SK-N-SH (cell line): ENCODE data around the gene SFI1. TPM values are rescaled to one million over a fixed set of nuclear protein-coding genes. Genes with fewer than 3 reads are reported as not detected.

Source experiments
- CTCF ChIA-PET: fragments of 300-600, 350-600 bp; formaldehyde crosslinking; extraction: SDS; loops from one replicate; lab custom pipeline; 2021; lab: Yijun Ruan, JAX
- POLR2A ChIA-PET: fragments of 350-600 bp; sonication (Branson Sonifier 250); formaldehyde crosslinking; extraction: SDS; loops from one replicate; lab custom pipeline; 2020; ENCODE audit warnings: antibody characterized with exemption, inconsistent platforms; lab: Yijun Ruan, JAX
- DNase-seq: peaks from one replicate; pipeline ENCODE4 v3.0.0; 2012
- H2AFZ ChIP-seq: fragments of 200-600 bp; sonication (generic); 2 replicates; pipeline ENCODE4 v1.8.1; 2016; ENCODE audit warnings: antibody characterized with exemption, mild to moderate bottlenecking, low read depth
- H3F3A ChIP-seq: fragments of 200-600 bp; sonication (generic); replicated peaks from 2 replicates; pipeline ENCODE3; 2016; ENCODE audit warnings: antibody characterized with exemption, mild to moderate bottlenecking; ENCODE audit not compliant: insufficient read depth
- H3K27ac ChIP-seq, 2 experiments: fragments of 200-500 bp in 1 of 2; fragments of 200-600 bp in 1 of 2; sonication (Bioruptor generic) in 1 of 2; sonication (generic), shearing (Covaris generic) in 1 of 2; 2 replicates each; pipeline versions ENCODE4 v1.5.1 to v1.6.1; 2014 to 2016; ENCODE audit warnings: low read depth in 2 of 2, inconsistent platforms in 1 of 2, low read length in 1 of 2, mild to moderate bottlenecking in 1 of 2, mixed read lengths in 1 of 2
- H3K27me3 ChIP-seq: fragments of 200-600 bp; sonication (generic), shearing (Covaris generic); 2 replicates; pipeline ENCODE4 v1.6.1; 2016; ENCODE audit warnings: mixed run types; ENCODE audit not compliant: insufficient read depth
- H3K36me3 ChIP-seq, 2 experiments: fragments of 200-500 bp in 1 of 2; fragments of 200-600 bp in 1 of 2; sonication (Bioruptor generic) in 1 of 2; sonication (generic) in 1 of 2; replicated peaks in 1 of 2; 2 replicates each; pipeline versions ENCODE3 to v1.5.1; 2014 to 2016; ENCODE audit warnings: low read length in 1 of 2, mild to moderate bottlenecking in 1 of 2; ENCODE audit not compliant: insufficient read depth in 2 of 2, control insufficient read depth in 1 of 2
- H3K4me1 ChIP-seq, 2 experiments: fragments of 200-500 bp in 1 of 2; fragments of 200-600 bp in 1 of 2; sonication (Bioruptor generic) in 1 of 2; sonication (generic), shearing (Covaris generic) in 1 of 2; 2 replicates each; pipeline versions ENCODE4 v1.5.1 to v1.6.1; 2014 to 2016; ENCODE audit warnings: low read depth in 1 of 2, low read length in 1 of 2, mixed run types in 1 of 2; ENCODE audit not compliant: insufficient read depth in 2 of 2, control insufficient read depth in 1 of 2
- H3K4me2 ChIP-seq: fragments of 200-600 bp; sonication (generic), shearing (Covaris generic); 2 replicates; pipeline ENCODE4 v1.6.1; 2017; ENCODE audit warnings: mixed run types
- H3K4me3 ChIP-seq, 2 experiments: fragments of 200-500 bp in 1 of 2; fragments of 200-600 bp in 1 of 2; sonication (Bioruptor generic) in 1 of 2; sonication (generic), shearing (Covaris generic) in 1 of 2; 2 replicates each; pipeline versions ENCODE4 v1.5.1 to v1.8.1; 2014 to 2016; ENCODE audit warnings: low read depth in 2 of 2, inconsistent platforms in 1 of 2, low read length in 1 of 2, mild to moderate bottlenecking in 1 of 2, mixed read lengths in 1 of 2, moderate library complexity in 1 of 2
- H3K79me2 ChIP-seq: fragments of 200-600 bp; sonication (generic); 2 replicates; pipeline ENCODE4 v1.8.1; 2017; ENCODE audit warnings: mild to moderate bottlenecking; ENCODE audit not compliant: insufficient read depth
- H3K9ac ChIP-seq: fragments of 200-600 bp; sonication (generic); 2 replicates; pipeline ENCODE4 v1.6.1; 2017; ENCODE audit warnings: mixed run types
- H3K9me2 ChIP-seq: fragments of 200-600 bp; sonication (generic); 2 replicates; pipeline ENCODE4 v1.6.1; 2017; ENCODE audit warnings: mixed run types
- H3K9me3 ChIP-seq: fragments of 200-600 bp; sonication (generic); 2 replicates; pipeline ENCODE4 v1.6.1; 2017; ENCODE audit warnings: mixed run types, mild to moderate bottlenecking, moderate library complexity
- H4K20me1 ChIP-seq: fragments of 200-600 bp; sonication (generic); 2 replicates; pipeline ENCODE4 v1.6.1; 2017; ENCODE audit warnings: mild to moderate bottlenecking, mixed run types; ENCODE audit not compliant: insufficient read depth
- CHD2 ChIP-seq: fragments of 150-350 bp; IDR thresholded peaks from 2 replicates; pipeline ENCODE4 v1.6.1; 2018; ENCODE audit warnings: low read length; ENCODE audit not compliant: partially characterized antibody
- ELF1 ChIP-seq: IDR thresholded peaks from 2 replicates; pipeline ENCODE4 v1.4.0; 2012
- EP300 ChIP-seq, 2 experiments: IDR thresholded peaks; 2 replicates each; pipeline versions ENCODE4 v1.4.0 to v1.6.1; 2012; ENCODE audit warnings: borderline replicate concordance in 1 of 2, low read depth in 1 of 2, low read length in 1 of 2
- FOSL2 ChIP-seq: IDR thresholded peaks from 2 replicates; pipeline ENCODE4 v1.4.0; 2012; ENCODE audit warnings: low read depth, mild to moderate bottlenecking, moderate library complexity, borderline replicate concordance
- FOXM1 ChIP-seq: IDR thresholded peaks from 2 replicates; pipeline ENCODE4 v1.4.0; 2012; ENCODE audit warnings: low read depth, mild to moderate bottlenecking
- GABPA ChIP-seq: IDR thresholded peaks from 2 replicates; pipeline ENCODE4 v1.4.0; 2012; ENCODE audit warnings: low read depth, mild to moderate bottlenecking
- GATA2 ChIP-seq: sonication (generic); formaldehyde crosslinking; IDR thresholded peaks from 2 replicates; pipeline ENCODE4 v1.5.0; 2020; ENCODE audit warnings: mild to moderate bottlenecking, missing genetic modification reagents
- IRF3 ChIP-seq: fragments of 150-350 bp; IDR thresholded peaks from 2 replicates; pipeline ENCODE4 v1.6.1; 2016; ENCODE audit warnings: mild to moderate bottlenecking, low read depth, low read length
- MXI1 ChIP-seq: IDR thresholded peaks from 2 replicates; pipeline ENCODE4 v1.6.1; 2012; ENCODE audit warnings: mild to moderate bottlenecking, low read depth, low read length, improper control_type of control experiment
- NFIC ChIP-seq: IDR thresholded peaks from 2 replicates; pipeline ENCODE4 v1.4.0; 2012; ENCODE audit warnings: borderline replicate concordance
- PBX3 ChIP-seq: IDR thresholded peaks from 2 replicates; pipeline ENCODE4; 2012
- POLR2AphosphoS5 ChIP-seq: IDR thresholded peaks from 2 replicates; pipeline ENCODE4 v1.6.1; 2012; ENCODE audit warnings: low read depth, low read length
- RAD21 ChIP-seq: IDR thresholded peaks from 2 replicates; pipeline ENCODE4 v1.6.1; 2012; ENCODE audit warnings: mild to moderate bottlenecking, low read length
- RFX5 ChIP-seq: IDR thresholded peaks from 2 replicates; pipeline ENCODE4 v1.6.1; 2012; ENCODE audit warnings: mild to moderate bottlenecking, improper control_type of control experiment, low read length
- SMC3 ChIP-seq: IDR thresholded peaks from 2 replicates; pipeline ENCODE4 v1.6.1; 2012; ENCODE audit warnings: low read depth, low read length, improper control_type of control experiment
- TAF1 ChIP-seq: IDR thresholded peaks from 2 replicates; pipeline ENCODE4 v1.6.1; 2012; ENCODE audit warnings: low read depth, mild to moderate bottlenecking, low read length, moderate library complexity, borderline replicate concordance
- TEAD4 ChIP-seq: IDR thresholded peaks from 2 replicates; pipeline ENCODE4 v1.4.0; 2012; ENCODE audit warnings: mild to moderate bottlenecking, borderline replicate concordance; ENCODE audit not compliant: insufficient read depth
- ZBTB33 ChIP-seq: IDR thresholded peaks from 2 replicates; pipeline ENCODE4 v1.4.0; 2012; ENCODE audit warnings: low read depth, borderline replicate concordance
- WGBS: methylation state at CpG from one replicate; pipeline ENCODE4 v1.1.6; 2017; ENCODE audit warnings: low lambda C conversion rate; 5-methylcytosine and 5-hydroxymethylcytosine counted together
- polyA plus RNA-seq, 3 experiments: library from polyadenylated mRNA; depleted of rRNA; stranded (reverse); fragments of >200 nt; gene quantifications; 2 replicates each; pipeline ENCODE4 v1.2.3, GENCODE V29; 2012
- TF ChIP-seq, protein P1 (sequence below): IDR thresholded peaks from 2 replicates; pipeline ENCODE4 v1.4.0; 2012; ENCODE audit warnings: low read depth, borderline replicate concordance
- TF ChIP-seq, protein P2 (sequence below): IDR thresholded peaks from 2 replicates; pipeline ENCODE4 v1.4.0; 2012; ENCODE audit warnings: low read depth

SFI1 gene
- polyA plus RNA-seq, 1 of the 3 experiments (the other 2 are of a cell fraction): 24.7 TPM

GRCh38 chr22:31586137-31586920 is 90.0 kb downstream of the SFI1 start:
- Histone ChIP-seq H3K4me2 (no peak overlapping the region), H3K9me2 (no peaks in the 10 kb centered on the region), H3K4me3 (no peak overlapping the region), H3K9ac (no peak overlapping the region), H2AFZ (no peak overlapping the region), H3K79me2 (no peaks in the 10 kb centered on the region), H3F3A (peaks cover 5% of the 10 kb centered on the region), H3K27me3 (no peaks in the 10 kb centered on the region), H4K20me1 (no peaks in the 10 kb centered on the region), H3K9me3 (no peaks in the 10 kb centered on the region), H3K4me1 (0 out of 4 replicates have a peak, but pooled peaks cover 0 to 18% of the 10 kb centered on the region in 2 experiments), H3K36me3 (peaks cover 24 to 29% of the 10 kb centered on the region in 2 experiments), H3K27ac (no peak overlapping the region)
- TF ChIP-seq, protein P1, sequence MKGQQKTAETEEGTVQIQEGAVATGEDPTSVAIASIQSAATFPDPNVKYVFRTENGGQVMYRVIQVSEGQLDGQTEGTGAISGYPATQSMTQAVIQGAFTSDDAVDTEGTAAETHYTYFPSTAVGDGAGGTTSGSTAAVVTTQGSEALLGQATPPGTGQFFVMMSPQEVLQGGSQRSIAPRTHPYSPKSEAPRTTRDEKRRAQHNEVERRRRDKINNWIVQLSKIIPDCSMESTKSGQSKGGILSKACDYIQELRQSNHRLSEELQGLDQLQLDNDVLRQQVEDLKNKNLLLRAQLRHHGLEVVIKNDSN: no peak
- no peak for DNase-seq
- WGBS: 81% methylated on average over 7 of the region's 7 CpGs
- ChIA-PET CTCF (interaction anchor here (0.9 kb wide), 1 partner anchor 37 kb away, joined by 5 read pairs; no protein-coding TSS in a partner anchor), POLR2A (no interaction called here)

GRCh38 chr22:31588970-31589675 is 92.8 kb downstream of the SFI1 start:
- H3F3A ChIP-seq: peaks cover 5% of the 10 kb centered on the region
- H3K4me2 ChIP-seq: no peak overlapping the region
- CTCF ChIA-PET: interaction anchor here (0.6 kb wide), 1 partner anchor 688 kb away, joined by 3 read pairs; no protein-coding TSS in a partner anchor
- H3K9me3 ChIP-seq: no peaks in the 10 kb centered on the region
- no peaks in the 10 kb centered on the region for H3K27me3 ChIP-seq
- 77% methylated on average over 5 of the region's 6 CpGs for WGBS
- DNase-seq: no peak
- H4K20me1 ChIP-seq: no peaks in the 10 kb centered on the region
- H3K9me2 ChIP-seq: no peaks in the 10 kb centered on the region
- H3K4me1 ChIP-seq: 0 out of 4 replicates have a peak, but pooled peaks cover 0 to 14% of the 10 kb centered on the region in 2 experiments
- H3K9ac ChIP-seq: no peak overlapping the region
- H3K4me3 ChIP-seq: no peak overlapping the region
- H3K27ac ChIP-seq: no peak overlapping the region
- peaks cover 24 to 29% of the 10 kb centered on the region in 2 experiments for H3K36me3 ChIP-seq
- POLR2A ChIA-PET: interaction anchor here (0.6 kb wide), 1 partner anchor 518 kb away, joined by 5 read pairs; no protein-coding TSS in a partner anchor
- H2AFZ ChIP-seq: no peak overlapping the region
- no peaks in the 10 kb centered on the region for H3K79me2 ChIP-seq
- TF ChIP-seq POLR2AphosphoS5 (no peak), IRF3 (no peak), SMC3 (no peak), FOSL2 (no peak), CHD2 (no peak), ELF1 (no peak), RFX5 (no peak), FOXM1 (no peak), TAF1 (no peak), GATA2 (CRISPR knock-in tag) (no peak), MXI1 (no peak), PBX3 (no peak), GABPA (no peak), TEAD4 (no peak), ZBTB33 (no peak), RAD21 (no peak), NFIC (no peak), EP300 (IDR thresholded peaks at IDR 0.05; ENCODE audit: borderline replicate concordance in 1 of 2, low read depth in 1 of 2, low read length in 1 of 2) (no peak)
- TF ChIP-seq, protein P2, sequence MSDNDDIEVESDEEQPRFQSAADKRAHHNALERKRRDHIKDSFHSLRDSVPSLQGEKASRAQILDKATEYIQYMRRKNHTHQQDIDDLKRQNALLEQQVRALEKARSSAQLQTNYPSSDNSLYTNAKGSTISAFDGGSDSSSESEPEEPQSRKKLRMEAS: no peak
